Measurements from ENCODE around the gene TANC1.

Gene TANC1

GRCh38 chr2:158990397-158991214, 22.2 kb downstream of the TANC1 start:
- H3K4me1 ChIP-seq (ENCODE audit: control insufficient read depth in 5 of 5, insufficient read depth in 5 of 5, low read length in 5 of 5): peaks cover 2 to 20% (median 5%) of the 10 kb centered on the region in 5 donors
- H3K9ac ChIP-seq (ENCODE audit: low read length in 5 of 5): no peak overlapping the region
- no peaks in the 10 kb centered on the region for H3K27me3 ChIP-seq (ENCODE audit: control insufficient read depth in 5 of 5, insufficient read depth in 4 of 5, low read length in 5 of 5)
- H3K4me3 ChIP-seq (ENCODE audit: low read depth in 1 of 5, low read length in 5 of 5): no peak overlapping the region
- no peaks in the 10 kb centered on the region for H3K9me3 ChIP-seq (ENCODE audit: control insufficient read depth in 5 of 5, low read length in 5 of 5)
- no peak overlapping the region for H3K27ac ChIP-seq (ENCODE audit: low read depth, low read length)
- no peaks in the 10 kb centered on the region for H3K36me3 ChIP-seq (ENCODE audit: control insufficient read depth in 5 of 5, insufficient read depth in 5 of 5, low read length in 5 of 5)

GRCh38 chr2:158993030-158993429, 24.6 kb downstream of the TANC1 start:
- no peaks in the 10 kb centered on the region for H3K27me3 ChIP-seq (ENCODE audit: control insufficient read depth in 5 of 5, insufficient read depth in 4 of 5, low read length in 5 of 5)
- H3K4me3 ChIP-seq (ENCODE audit: low read depth in 1 of 5, low read length in 5 of 5): no peak overlapping the region
- peaks cover 0 to 28% (median 14%) of the 10 kb centered on the region in 5 donors for H3K4me1 ChIP-seq (ENCODE audit: control insufficient read depth in 5 of 5, insufficient read depth in 5 of 5, low read length in 5 of 5)
- no peaks in the 10 kb centered on the region for H3K9me3 ChIP-seq (ENCODE audit: control insufficient read depth in 5 of 5, low read length in 5 of 5)
- H3K36me3 ChIP-seq (ENCODE audit: control insufficient read depth in 5 of 5, insufficient read depth in 5 of 5, low read length in 5 of 5): no peaks in the 10 kb centered on the region
- H3K27ac ChIP-seq (ENCODE audit: low read depth, low read length): no peak overlapping the region
- no peak overlapping the region for H3K9ac ChIP-seq (ENCODE audit: low read length in 5 of 5)

GRCh38 chr2:158993721-158994587, 25.5 kb downstream of the TANC1 start:
- H3K4me1 ChIP-seq (ENCODE audit: control insufficient read depth in 5 of 5, insufficient read depth in 5 of 5, low read length in 5 of 5): peaks cover 6 to 31% (median 22%) of the 10 kb centered on the region in 5 donors
- H3K4me3 ChIP-seq (ENCODE audit: low read depth in 1 of 5, low read length in 5 of 5): no peak overlapping the region
- no peaks in the 10 kb centered on the region for H3K27me3 ChIP-seq (ENCODE audit: control insufficient read depth in 5 of 5, insufficient read depth in 4 of 5, low read length in 5 of 5)
- no peaks in the 10 kb centered on the region for H3K9me3 ChIP-seq (ENCODE audit: control insufficient read depth in 5 of 5, low read length in 5 of 5)
- H3K9ac ChIP-seq (ENCODE audit: low read length in 5 of 5): no peak overlapping the region
- H3K36me3 ChIP-seq (ENCODE audit: control insufficient read depth in 5 of 5, insufficient read depth in 5 of 5, low read length in 5 of 5): no peaks in the 10 kb centered on the region
- H3K27ac ChIP-seq (ENCODE audit: low read depth, low read length): no peak overlapping the region

GRCh38 chr2:158994920-158995676, 26.7 kb downstream of the TANC1 start:
- Histone ChIP-seq H3K4me3 (ENCODE audit: low read depth in 1 of 5, low read length in 5 of 5) (no peak overlapping the region), H3K36me3 (ENCODE audit: control insufficient read depth in 5 of 5, insufficient read depth in 5 of 5, low read length in 5 of 5) (no peaks in the 10 kb centered on the region), H3K27me3 (ENCODE audit: control insufficient read depth in 5 of 5, insufficient read depth in 4 of 5, low read length in 5 of 5) (no peaks in the 10 kb centered on the region), H3K27ac (ENCODE audit: low read depth, low read length) (no peak overlapping the region), H3K9ac (ENCODE audit: low read length in 5 of 5) (no peak overlapping the region), H3K4me1 (ENCODE audit: control insufficient read depth in 5 of 5, insufficient read depth in 5 of 5, low read length in 5 of 5) (peaks cover 7 to 39% (median 28%) of the 10 kb centered on the region in 5 donors), H3K9me3 (ENCODE audit: control insufficient read depth in 5 of 5, low read length in 5 of 5) (no peaks in the 10 kb centered on the region)

GRCh38 chr2:158995677-158996049, 27.2 kb downstream of the TANC1 start:
- no peaks in the 10 kb centered on the region for H3K27me3 ChIP-seq (ENCODE audit: control insufficient read depth in 5 of 5, insufficient read depth in 4 of 5, low read length in 5 of 5)
- no peaks in the 10 kb centered on the region for H3K36me3 ChIP-seq (ENCODE audit: control insufficient read depth in 5 of 5, insufficient read depth in 5 of 5, low read length in 5 of 5)
- no peak overlapping the region for H3K4me3 ChIP-seq (ENCODE audit: low read depth in 1 of 5, low read length in 5 of 5)
- H3K9ac ChIP-seq (ENCODE audit: low read length in 5 of 5): no peak overlapping the region
- H3K4me1 ChIP-seq (ENCODE audit: control insufficient read depth in 5 of 5, insufficient read depth in 5 of 5, low read length in 5 of 5): peaks cover 7 to 39% (median 28%) of the 10 kb centered on the region in 5 donors
- H3K9me3 ChIP-seq (ENCODE audit: control insufficient read depth in 5 of 5, low read length in 5 of 5): no peaks in the 10 kb centered on the region
- no peak overlapping the region for H3K27ac ChIP-seq (ENCODE audit: low read depth, low read length)

- Histone ChIP-seq H3K4me3 (ENCODE audit: low read depth in 1 of 5, low read length in 5 of 5) (no peak overlapping the region), H3K4me1 (ENCODE audit: control insufficient read depth in 5 of 5, insufficient read depth in 5 of 5, low read length in 5 of 5) (peaks cover 7 to 39% (median 28%) of the 10 kb centered on the region in 5 donors), H3K9ac (ENCODE audit: low read length in 5 of 5) (no peak overlapping the region), H3K9me3 (ENCODE audit: control insufficient read depth in 5 of 5, low read length in 5 of 5) (no peaks in the 10 kb centered on the region), H3K27me3 (ENCODE audit: control insufficient read depth in 5 of 5, insufficient read depth in 4 of 5, low read length in 5 of 5) (no peaks in the 10 kb centered on the region), H3K36me3 (ENCODE audit: control insufficient read depth in 5 of 5, insufficient read depth in 5 of 5, low read length in 5 of 5) (no peaks in the 10 kb centered on the region), H3K27ac (ENCODE audit: low read depth, low read length) (no peak overlapping the region)
Measured at GRCh38 chr2:158996378-158996993, 28.0 kb downstream of the TANC1 start.

GRCh38 chr2:158997037-158997790, 28.8 kb downstream of the TANC1 start:
- no peak overlapping the region for H3K27ac ChIP-seq (ENCODE audit: low read depth, low read length)
- no peaks in the 10 kb centered on the region for H3K9me3 ChIP-seq (ENCODE audit: control insufficient read depth in 5 of 5, low read length in 5 of 5)
- no peaks in the 10 kb centered on the region for H3K27me3 ChIP-seq (ENCODE audit: control insufficient read depth in 5 of 5, insufficient read depth in 4 of 5, low read length in 5 of 5)
- H3K4me1 ChIP-seq (ENCODE audit: control insufficient read depth in 5 of 5, insufficient read depth in 5 of 5, low read length in 5 of 5): peaks cover 7 to 39% (median 28%) of the 10 kb centered on the region in 5 donors
- no peak overlapping the region for H3K9ac ChIP-seq (ENCODE audit: low read length in 5 of 5)
- H3K36me3 ChIP-seq (ENCODE audit: control insufficient read depth in 5 of 5, insufficient read depth in 5 of 5, low read length in 5 of 5): peaks cover 0 to 5% (median 0%) of the 10 kb centered on the region in 5 donors
- H3K4me3 ChIP-seq (ENCODE audit: low read depth in 1 of 5, low read length in 5 of 5): no peak overlapping the region

- Histone ChIP-seq H3K36me3 (ENCODE audit: control insufficient read depth in 5 of 5, insufficient read depth in 5 of 5, low read length in 5 of 5) (peaks cover 0 to 6% (median 4%) of the 10 kb centered on the region in 5 donors), H3K4me1 (ENCODE audit: control insufficient read depth in 5 of 5, insufficient read depth in 5 of 5, low read length in 5 of 5) (peaks cover 7 to 39% (median 25%) of the 10 kb centered on the region in 5 donors), H3K9ac (ENCODE audit: low read length in 5 of 5) (no peak overlapping the region), H3K27me3 (ENCODE audit: control insufficient read depth in 5 of 5, insufficient read depth in 4 of 5, low read length in 5 of 5) (no peaks in the 10 kb centered on the region), H3K27ac (ENCODE audit: low read depth, low read length) (no peak overlapping the region), H3K9me3 (ENCODE audit: control insufficient read depth in 5 of 5, low read length in 5 of 5) (no peaks in the 10 kb centered on the region), H3K4me3 (ENCODE audit: low read depth in 1 of 5, low read length in 5 of 5) (no peak overlapping the region)
Measured at GRCh38 chr2:158998551-158999248, 30.3 kb downstream of the TANC1 start.
